Trophoblast cell (in vitro differentiated cells and primary cell): ENCODE measurements around the gene AURKB.
A peak's percentile ranks its signal among the peaks of the same experiment; 100 is the strongest.

Source experiments
- DNase-seq, 2 donors: peaks; one replicate each; pipeline ENCODE4 v3.0.0-alpha.2; 2016
- H2AFZ ChIP-seq: 2 replicates; pipeline ENCODE4 v1.6.1; 2013; ENCODE audit warnings: low read length, moderate library complexity, mild to moderate bottlenecking; ENCODE audit not compliant: insufficient read depth, poor library complexity
- H2AK5ac ChIP-seq: 2 replicates; pipeline ENCODE4 v1.6.1; 2013; ENCODE audit warnings: mild to moderate bottlenecking, low read length
- H2BK120ac ChIP-seq: 2 replicates; pipeline ENCODE4 v1.6.1; 2013; ENCODE audit warnings: low read length, mild to moderate bottlenecking, moderate library complexity; ENCODE audit not compliant: insufficient read depth, poor library complexity
- H2BK12ac ChIP-seq: 2 replicates; pipeline ENCODE4 v1.6.1; 2013; ENCODE audit warnings: mild to moderate bottlenecking, low read length, moderate library complexity
- H2BK5ac ChIP-seq: 2 replicates; pipeline ENCODE4 v1.6.1; 2013; ENCODE audit warnings: low read length, low read depth, moderate library complexity, mild to moderate bottlenecking; ENCODE audit not compliant: poor library complexity
- H3K14ac ChIP-seq: 2 replicates; pipeline ENCODE4 v1.6.1; 2013; ENCODE audit warnings: mild to moderate bottlenecking, low read length
- H3K18ac ChIP-seq: 2 replicates; pipeline ENCODE4 v1.6.1; 2013; ENCODE audit warnings: mild to moderate bottlenecking, low read length
- H3K23ac ChIP-seq: 2 replicates; pipeline ENCODE4 v1.6.1; 2013; ENCODE audit warnings: low read length
- H3K27ac ChIP-seq: 2 replicates; pipeline ENCODE4 v1.5.1; 2013; ENCODE audit warnings: low read depth, mild to moderate bottlenecking, inconsistent platforms, low read length, moderate library complexity
- H3K27me3 ChIP-seq: 2 replicates; pipeline ENCODE4 v1.6.1; 2013; ENCODE audit warnings: inconsistent platforms, mild to moderate bottlenecking, low read length, moderate library complexity; ENCODE audit not compliant: insufficient read depth
- H3K36me3 ChIP-seq, 2 experiments: 1 replicate in 1 of 2; 2 replicates in 1 of 2; pipeline ENCODE4 v1.6.1; 2013; ENCODE audit warnings: low read length in 2 of 2, mild to moderate bottlenecking in 2 of 2, moderate library complexity in 1 of 2; ENCODE audit not compliant: insufficient read depth in 2 of 2, control insufficient read depth in 1 of 2
- H3K4ac ChIP-seq: 2 replicates; pipeline ENCODE4 v1.6.1; 2013; ENCODE audit warnings: low read depth, mild to moderate bottlenecking, low read length, moderate library complexity
- H3K4me1 ChIP-seq, 2 experiments: 1 replicate in 1 of 2; 2 replicates in 1 of 2; pipeline ENCODE4 v1.6.1; 2013; ENCODE audit warnings: low read length in 2 of 2, mild to moderate bottlenecking in 2 of 2, moderate library complexity in 1 of 2; ENCODE audit not compliant: insufficient read depth in 2 of 2, control insufficient read depth in 1 of 2
- H3K4me2 ChIP-seq: 2 replicates; pipeline ENCODE4 v1.6.1; 2013; ENCODE audit warnings: inconsistent platforms, mild to moderate bottlenecking, low read length, moderate library complexity
- H3K4me3 ChIP-seq: 2 replicates; pipeline ENCODE4 v1.5.1; 2013; ENCODE audit warnings: mild to moderate bottlenecking, low read depth, low read length, inconsistent platforms
- H3K79me1 ChIP-seq: one replicate; pipeline ENCODE4 v1.6.1; 2013; ENCODE audit warnings: low read length
- H3K79me2 ChIP-seq: 2 replicates; pipeline ENCODE4 v1.6.1; 2013; ENCODE audit warnings: low read length, mild to moderate bottlenecking; ENCODE audit not compliant: control insufficient read depth, insufficient read depth, poor library complexity
- H3K9ac ChIP-seq: 2 replicates; pipeline ENCODE4 v1.6.1; 2013; ENCODE audit warnings: mild to moderate bottlenecking, low read length
- H3K9me3 ChIP-seq: 2 replicates; pipeline ENCODE4 v1.6.1; 2013; ENCODE audit warnings: low read depth, mild to moderate bottlenecking, control low read depth, inconsistent platforms, low read length; ENCODE audit not compliant: insufficient read depth
- H4K12ac ChIP-seq: 2 replicates; pipeline ENCODE4 v1.6.1; 2013; ENCODE audit warnings: low read depth, mild to moderate bottlenecking, low read length, moderate library complexity
- H4K8ac ChIP-seq: 2 replicates; pipeline ENCODE4 v1.6.1; 2013; ENCODE audit warnings: low read depth, mild to moderate bottlenecking, low read length, moderate library complexity
- H4K91ac ChIP-seq: one replicate; pipeline ENCODE4 v1.6.1; 2013; ENCODE audit warnings: low read depth, mild to moderate bottlenecking, low read length, moderate library complexity
- WGBS: extraction: QIAGEN DNeasy Blood & Tissue Kit; methylation state at CpG from one replicate; pipeline ENCODE4 v1.1.7; 2013; ENCODE audit warnings: missing lambda C conversion rate; ENCODE audit not compliant: insufficient read length, insufficient coverage; ENCODE audit errors: extremely low coverage; 5-methylcytosine and 5-hydroxymethylcytosine counted together

AURKB gene

DNA sequence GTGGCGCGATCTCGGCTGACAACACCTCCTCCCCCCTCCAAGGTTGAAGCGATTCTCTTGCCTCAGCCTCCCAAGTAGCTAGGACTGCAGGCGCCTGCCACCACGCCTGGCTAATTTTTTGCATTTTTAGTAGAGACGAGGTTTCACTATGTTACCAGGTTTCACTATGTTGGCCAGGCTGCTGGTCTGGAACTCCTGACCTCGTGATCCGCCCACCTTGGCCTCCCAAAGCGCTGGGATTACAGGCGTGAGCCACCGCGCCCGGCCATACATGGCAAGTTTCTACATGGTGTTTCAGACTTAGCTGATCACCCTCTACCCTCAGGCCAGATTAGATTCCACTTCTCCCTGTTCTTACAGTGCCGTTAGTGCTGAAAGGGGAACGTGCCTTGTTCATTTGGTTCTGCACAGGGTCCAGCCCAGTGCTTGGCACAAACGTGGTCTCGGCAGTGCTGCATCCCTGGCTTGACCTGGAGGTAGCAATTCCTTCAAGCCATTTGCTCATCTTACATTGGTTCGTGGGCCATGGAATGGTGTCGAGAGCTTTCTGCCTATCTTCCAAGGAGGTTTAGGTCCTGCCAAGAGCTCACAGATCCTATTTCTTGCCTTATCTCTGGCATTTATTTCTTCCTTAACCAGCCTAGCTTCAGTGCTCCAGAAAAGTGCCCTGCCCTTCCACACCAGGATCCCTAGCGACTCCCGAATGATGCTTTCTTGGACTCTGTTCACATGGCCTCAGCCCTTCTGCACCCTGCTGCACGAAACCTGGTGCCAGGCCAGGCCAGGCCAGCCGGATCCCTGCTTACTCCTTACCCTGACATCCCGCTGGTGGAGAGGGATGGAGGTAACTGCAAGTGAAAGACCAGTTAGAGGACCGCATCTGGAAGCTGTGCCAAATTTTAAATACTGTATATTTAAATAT is 14.8 kb upstream of the AURKB start:
- H2BK5ac ChIP-seq, result no peak overlapping the region
- H3K9ac ChIP-seq, result no peak overlapping the region
- no peaks in the 10 kb centered on the region for H3K27me3 ChIP-seq

DNA sequence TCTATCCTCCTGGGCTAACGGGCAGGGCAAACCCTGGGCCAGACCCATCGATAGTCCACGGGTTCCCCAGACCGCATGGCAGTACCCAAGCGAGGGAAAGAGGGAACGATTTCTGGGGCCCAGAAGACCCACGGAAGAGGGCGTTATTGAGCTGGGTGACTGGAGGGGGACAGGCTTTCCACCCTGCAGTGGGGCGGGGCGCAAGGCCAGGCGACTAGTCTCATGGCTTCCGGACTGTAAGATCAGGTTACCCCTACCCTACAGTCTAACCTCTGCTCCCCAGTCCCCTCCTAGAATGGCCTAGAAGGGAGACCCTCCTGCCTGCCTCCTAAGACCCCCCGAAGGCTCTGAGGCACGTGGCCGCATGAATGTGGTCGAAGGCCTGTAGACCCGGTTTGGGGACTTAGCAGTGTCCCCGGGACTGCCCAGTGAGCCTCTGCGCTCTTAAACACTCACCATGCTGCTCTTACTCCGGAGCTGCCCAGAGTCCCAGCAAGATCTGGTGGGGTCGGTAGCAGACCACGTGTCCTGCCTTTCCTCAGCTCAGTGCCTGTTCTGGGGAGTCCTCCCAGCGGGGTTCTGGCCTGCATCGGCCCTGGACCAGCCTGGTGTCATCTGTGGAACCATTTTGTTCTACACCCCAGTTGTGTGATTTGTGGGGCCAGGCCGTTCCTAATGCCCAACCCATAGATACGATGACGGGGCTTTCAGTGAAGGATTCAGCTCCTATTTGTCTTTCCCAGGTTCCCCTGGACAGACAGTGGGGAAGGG is 13.2 kb upstream of the AURKB start:
- peak overlapping the region; percentile 92 for H4K8ac ChIP-seq
- peak overlapping the region; percentile 81 for H3K14ac ChIP-seq
- H2AFZ ChIP-seq, result peak overlapping the region; percentile 81
- H3K4me3 ChIP-seq, result peak overlapping the region; percentile 79
- H3K79me2 ChIP-seq, result peaks cover 16% of the 10 kb centered on the region
- peak overlapping the region; percentile 91 for H2AK5ac ChIP-seq
- peak overlapping the region; percentile 87 for H4K91ac ChIP-seq
- H2BK120ac ChIP-seq, result peak overlapping the region; percentile 67
- H3K27me3 ChIP-seq, result no peaks in the 10 kb centered on the region
- no CpG with 5 or more reads among the region's 27 CpGs for WGBS
- peak overlapping the region; percentile 10 for H2BK12ac ChIP-seq
- peak overlapping the region; percentile 87 for H4K12ac ChIP-seq
- peak overlapping the region; percentile 68 for H3K4ac ChIP-seq
- peak overlapping the region; percentile 40 for H3K18ac ChIP-seq
- peak overlapping the region; percentile 83 for H3K27ac ChIP-seq
- H3K9me3 ChIP-seq, result no peaks in the 10 kb centered on the region
- peak in 1 of 2 donors; percentile 44 for DNase-seq
- H3K9ac ChIP-seq, result peak overlapping the region; percentile 36
- H3K79me1 ChIP-seq, result peaks cover 22% of the 10 kb centered on the region
- H3K23ac ChIP-seq, result no peak overlapping the region
- H3K36me3 ChIP-seq, result peaks cover 8 to 14% of the 10 kb centered on the region in 2 experiments
- peaks cover 10 to 11% of the 10 kb centered on the region in 2 experiments for H3K4me1 ChIP-seq
- peak overlapping the region; percentile 84 for H3K4me2 ChIP-seq
- peak overlapping the region; percentile 76 for H2BK5ac ChIP-seq

More for the DNA sequence above, 14.8 kb upstream of the AURKB start:
- Histone ChIP-seq H3K36me3 (peaks cover 21 to 26% of the 10 kb centered on the region in 2 experiments), H3K9me3 (no peaks in the 10 kb centered on the region), H3K4ac (no peak overlapping the region), H3K14ac (no peak overlapping the region), H4K12ac (no peak overlapping the region), H4K8ac (no peak overlapping the region), H3K18ac (no peak overlapping the region), H2AK5ac (no peak overlapping the region), H3K4me1 (peaks cover 10 to 11% of the 10 kb centered on the region in 2 experiments), H2AFZ (no peak overlapping the region), H3K79me1 (peaks cover 22% of the 10 kb centered on the region), H3K23ac (no peak overlapping the region), H3K4me2 (no peak overlapping the region), H2BK12ac (no peak overlapping the region), H3K4me3 (no peak overlapping the region), H3K27ac (no peak overlapping the region), H2BK120ac (no peak overlapping the region), H3K79me2 (peaks cover 16% of the 10 kb centered on the region), H4K91ac (no peak overlapping the region)
- peak; percentile 79 to 84 for DNase-seq
- no CpG with 5 or more reads among the region's 26 CpGs for WGBS

DNA sequence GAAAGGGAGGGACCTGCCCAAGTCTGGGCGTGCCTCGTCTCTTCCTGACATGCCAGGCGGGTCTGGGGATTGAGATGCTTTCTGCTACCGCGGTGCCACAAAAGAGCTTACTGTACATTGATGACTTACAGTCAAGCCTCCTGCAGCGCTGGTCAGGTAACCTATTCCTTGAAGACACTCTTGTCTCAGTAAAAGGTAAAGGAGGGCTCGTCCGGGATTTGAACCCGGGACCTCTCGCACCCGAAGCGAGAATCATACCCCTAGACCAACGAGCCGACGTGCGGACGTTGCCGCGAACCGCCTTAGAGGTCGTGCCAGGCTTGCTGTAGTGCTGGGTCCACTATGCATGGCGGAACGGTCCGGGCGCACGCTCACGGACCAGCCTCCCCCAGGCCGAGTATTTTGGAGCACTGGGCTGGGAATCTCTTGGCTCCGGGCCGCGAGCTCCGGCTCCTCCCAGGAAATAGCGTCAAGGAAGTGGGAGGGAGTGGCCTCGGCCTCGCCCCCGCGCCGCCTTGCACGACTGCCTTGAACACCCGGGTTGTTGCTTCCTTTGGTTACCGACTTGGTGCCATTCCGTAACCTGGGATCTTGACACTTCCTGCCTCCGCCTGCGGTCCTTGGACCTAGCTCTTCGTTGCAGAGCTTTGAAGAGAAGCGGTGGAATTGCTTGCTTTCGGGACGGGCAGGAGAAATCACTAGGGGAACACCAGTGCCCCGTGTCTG is 12.4 kb upstream of the AURKB start:
- Histone ChIP-seq H3K14ac (peak overlapping the region; percentile 81), H2BK5ac (peak overlapping the region; percentile 76), H2BK120ac (peak overlapping the region; percentile 67), H3K4me3 (peak overlapping the region; percentile 79), H4K8ac (peak overlapping the region; percentile 92), H2BK12ac (no peak overlapping the region), H3K27ac (peak overlapping the region; percentile 83), H3K4me2 (peak overlapping the region; percentile 84), H3K4ac (peak overlapping the region; percentile 68), H3K9ac (peak overlapping the region; percentile 14), H4K91ac (peak overlapping the region; percentile 87), H3K4me1 (peaks cover 10 to 11% of the 10 kb centered on the region in 2 experiments), H3K79me1 (peaks cover 22% of the 10 kb centered on the region), H4K12ac (peak overlapping the region; percentile 87), H3K18ac (peak overlapping the region; percentile 72), H2AK5ac (peak overlapping the region; percentile 91), H3K9me3 (no peaks in the 10 kb centered on the region), H3K36me3 (peaks cover 3 to 7% of the 10 kb centered on the region in 2 experiments), H3K23ac (no peak overlapping the region), H3K27me3 (no peaks in the 10 kb centered on the region), H2AFZ (peak overlapping the region; percentile 73), H3K79me2 (peaks cover 16% of the 10 kb centered on the region)
- DNase-seq, result peak; percentile 95 to 96
- no CpG with 5 or more reads among the region's 49 CpGs for WGBS

DNA sequence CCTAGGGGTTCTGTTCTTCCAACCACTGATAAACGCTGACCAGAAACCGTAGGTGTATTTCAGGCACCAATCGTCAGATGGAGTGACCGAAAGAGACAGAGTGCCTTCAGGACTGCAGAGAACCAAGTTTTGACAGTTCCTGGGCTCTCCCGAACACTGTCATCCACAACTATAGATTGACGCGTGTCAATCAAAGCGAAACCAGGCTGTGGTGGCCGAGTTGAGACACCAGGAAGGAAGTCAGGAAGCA is 11.9 kb upstream of the AURKB start:
- Histone ChIP-seq H2AK5ac (peak overlapping the region; percentile 15), H2BK120ac (no peak overlapping the region), H3K4me1 (peaks cover 9 to 10% of the 10 kb centered on the region in 2 experiments), H2BK5ac (no peak overlapping the region), H4K91ac (no peak overlapping the region), H2BK12ac (no peak overlapping the region), H4K8ac (peak overlapping the region; percentile 92), H3K27ac (peak overlapping the region; percentile 83), H3K79me2 (peaks cover 16% of the 10 kb centered on the region), H2AFZ (peak overlapping the region; percentile 30), H3K14ac (peak overlapping the region; percentile 79), H4K12ac (no peak overlapping the region), H3K79me1 (peaks cover 22% of the 10 kb centered on the region), H3K18ac (peak overlapping the region; percentile 18), H3K4ac (no peak overlapping the region), H3K27me3 (no peaks in the 10 kb centered on the region), H3K4me2 (peak overlapping the region; percentile 84), H3K4me3 (peak overlapping the region; percentile 79), H3K36me3 (peaks cover 0 to 2% of the 10 kb centered on the region in 2 experiments), H3K9me3 (no peaks in the 10 kb centered on the region), H3K23ac (no peak overlapping the region), H3K9ac (peak overlapping the region; percentile 18)
- no CpG with 5 or more reads among the region's 9 CpGs for WGBS
- DNase-seq, result no peak
